AG10803 (cell line): ENCODE results near the gene YBX2.
"Not testable (repeated sequence)": the region's sequence is repeated elsewhere in the genome, so short reads cannot be mapped to it uniquely, and the experiment has no call there.

ENCODE experiments used
- DNase-seq: peaks from one replicate; pipeline ENCODE4 v3.0.0; 2010; ENCODE audit warnings: low read depth
- H3K4me3 ChIP-seq: 2 replicates; pipeline ENCODE4 v1.5.1; 2011; ENCODE audit warnings: mild to moderate bottlenecking, low read length, control low read depth
- TF ChIP-seq, protein P1 (sequence below): conservative IDR thresholded peaks from 2 replicates; pipeline ENCODE4 v1.5.1; 2011; ENCODE audit warnings: mild to moderate bottlenecking, low read length, control low read depth, inconsistent platforms

The YBX2 gene

DNA sequence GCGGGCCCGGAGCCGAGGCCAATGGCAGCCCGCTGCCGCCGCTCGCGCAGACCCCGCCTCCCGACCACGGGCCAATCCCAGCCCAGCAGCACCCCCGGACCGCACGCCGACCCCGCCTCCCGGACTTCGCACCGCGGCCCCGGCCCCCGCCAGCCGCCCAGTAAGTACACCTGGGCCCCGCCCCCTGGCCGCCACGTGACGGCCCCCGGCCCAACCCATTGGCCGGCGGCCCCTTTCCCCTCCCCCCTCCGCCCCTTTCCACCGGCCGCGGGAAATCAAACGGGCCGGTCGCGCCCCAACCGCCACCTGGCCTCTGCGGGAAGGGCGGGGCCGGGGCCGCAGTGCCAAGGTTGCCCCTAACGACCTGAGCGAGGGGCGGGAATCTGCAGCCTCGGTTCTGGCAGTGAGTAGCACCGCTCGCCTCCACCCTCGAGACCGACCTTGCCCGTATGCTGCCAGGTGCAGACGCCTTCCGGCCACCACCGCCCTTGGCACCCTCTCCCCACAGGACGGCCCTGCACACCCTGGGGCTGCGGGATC is at the start of gene YBX2:
TSS of gene YBX2 (minus strand) at position 26 of the 540 bp plus-strand sequence. CDS start 139 bp downstream, outside the sequence.
- TF ChIP-seq, protein P1, sequence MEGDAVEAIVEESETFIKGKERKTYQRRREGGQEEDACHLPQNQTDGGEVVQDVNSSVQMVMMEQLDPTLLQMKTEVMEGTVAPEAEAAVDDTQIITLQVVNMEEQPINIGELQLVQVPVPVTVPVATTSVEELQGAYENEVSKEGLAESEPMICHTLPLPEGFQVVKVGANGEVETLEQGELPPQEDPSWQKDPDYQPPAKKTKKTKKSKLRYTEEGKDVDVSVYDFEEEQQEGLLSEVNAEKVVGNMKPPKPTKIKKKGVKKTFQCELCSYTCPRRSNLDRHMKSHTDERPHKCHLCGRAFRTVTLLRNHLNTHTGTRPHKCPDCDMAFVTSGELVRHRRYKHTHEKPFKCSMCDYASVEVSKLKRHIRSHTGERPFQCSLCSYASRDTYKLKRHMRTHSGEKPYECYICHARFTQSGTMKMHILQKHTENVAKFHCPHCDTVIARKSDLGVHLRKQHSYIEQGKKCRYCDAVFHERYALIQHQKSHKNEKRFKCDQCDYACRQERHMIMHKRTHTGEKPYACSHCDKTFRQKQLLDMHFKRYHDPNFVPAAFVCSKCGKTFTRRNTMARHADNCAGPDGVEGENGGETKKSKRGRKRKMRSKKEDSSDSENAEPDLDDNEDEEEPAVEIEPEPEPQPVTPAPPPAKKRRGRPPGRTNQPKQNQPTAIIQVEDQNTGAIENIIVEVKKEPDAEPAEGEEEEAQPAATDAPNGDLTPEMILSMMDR, result no peak
- no peak for DNase-seq
- no peak within 1 kb of the TSS for H3K4me3 ChIP-seq

DNA sequence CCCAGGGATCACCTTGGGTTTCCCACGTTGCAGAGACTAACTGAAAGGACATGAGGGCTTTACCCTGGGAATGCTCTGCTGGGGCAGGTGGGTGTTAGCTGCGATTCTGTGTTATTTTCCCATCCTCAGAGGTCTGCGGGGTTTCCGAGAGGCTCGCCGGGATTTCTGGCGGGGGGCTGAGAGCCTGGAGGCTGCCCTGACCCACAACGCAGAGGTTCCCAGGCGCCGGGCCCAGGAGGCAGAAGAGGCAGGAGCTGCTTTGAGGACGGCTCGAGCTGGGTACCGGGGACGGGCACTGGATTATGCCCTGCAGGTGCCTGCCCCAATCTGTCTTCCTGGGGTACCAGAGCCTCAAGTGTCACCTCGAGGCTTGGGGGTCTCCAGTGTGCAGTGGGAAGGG is 48.8 kb upstream of the YBX2 start:
- H3K4me3 ChIP-seq, result no peak overlapping the region
- no peak for DNase-seq
- TF ChIP-seq, protein P1, result no peak

DNA sequence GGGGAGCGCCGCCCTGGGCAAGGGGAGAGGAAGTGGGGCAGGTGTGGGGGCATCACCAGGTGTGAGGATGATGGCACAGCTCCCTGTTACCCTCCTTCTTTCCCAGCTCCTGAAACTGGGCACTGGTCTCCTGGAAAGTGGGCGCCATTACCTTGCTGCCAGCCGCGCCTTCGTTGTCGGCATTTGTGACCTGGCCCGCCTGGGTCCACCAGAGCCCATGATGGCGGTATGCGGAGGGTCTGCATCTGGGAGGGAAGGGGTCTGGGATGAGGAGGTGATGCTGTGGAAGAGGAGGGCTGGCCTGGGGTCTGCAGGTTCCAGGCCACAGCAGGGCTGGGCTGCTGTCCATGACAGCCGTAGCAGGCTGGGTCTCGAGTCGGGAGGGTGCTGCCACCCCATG is 47.4 kb upstream of the YBX2 start:
- DNase-seq, result no peak
- TF ChIP-seq, protein P1, result no peak
- H3K4me3 ChIP-seq, result no peak overlapping the region

DNA sequence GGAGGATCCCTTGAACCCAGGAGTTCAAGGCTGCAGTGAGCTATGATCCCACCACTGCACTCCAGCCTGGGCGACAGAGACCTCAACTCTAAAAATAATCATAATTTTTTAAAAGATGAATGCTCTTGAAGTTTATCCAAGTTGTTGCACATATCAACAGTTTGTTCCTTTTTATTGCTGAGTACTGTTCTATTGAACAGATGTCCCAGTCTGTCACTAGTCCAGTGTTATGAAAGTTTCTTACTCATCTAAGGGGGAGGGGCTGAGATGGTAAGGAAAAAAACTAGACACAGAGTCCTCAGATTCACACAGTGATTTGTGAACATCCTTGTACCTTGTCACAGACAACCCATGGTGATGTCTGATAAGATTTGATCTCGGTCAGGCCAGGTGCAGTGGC is 45.7 kb upstream of the YBX2 start:
- peak; percentile 50 for DNase-seq
- TF ChIP-seq, protein P1, result no peak

DNA sequence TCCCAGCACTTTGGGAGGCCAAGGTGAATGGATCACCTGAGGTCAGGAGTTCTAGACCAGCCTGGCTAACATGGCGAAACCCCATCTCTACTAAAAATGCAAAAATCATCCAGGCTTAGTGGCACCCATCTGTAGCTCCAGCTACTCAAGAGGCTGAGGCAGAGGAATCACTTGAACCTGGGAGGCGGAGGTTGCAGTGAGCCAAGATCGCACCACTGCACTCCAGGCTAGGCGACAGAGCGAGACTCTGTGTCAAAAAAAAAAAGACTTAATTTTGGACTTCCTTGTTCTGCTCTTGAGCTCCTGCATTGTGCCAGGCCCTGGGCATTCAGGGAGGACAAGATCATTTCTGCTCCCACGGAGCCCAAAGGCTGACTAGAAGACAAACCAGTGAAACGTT is 43.2 kb upstream of the YBX2 start:
- H3K4me3 ChIP-seq, DNase-seq: not testable (repeated sequence)

More for the DNA sequence above, 45.7 kb upstream of the YBX2 start:
- no peak overlapping the region for H3K4me3 ChIP-seq

DNA sequence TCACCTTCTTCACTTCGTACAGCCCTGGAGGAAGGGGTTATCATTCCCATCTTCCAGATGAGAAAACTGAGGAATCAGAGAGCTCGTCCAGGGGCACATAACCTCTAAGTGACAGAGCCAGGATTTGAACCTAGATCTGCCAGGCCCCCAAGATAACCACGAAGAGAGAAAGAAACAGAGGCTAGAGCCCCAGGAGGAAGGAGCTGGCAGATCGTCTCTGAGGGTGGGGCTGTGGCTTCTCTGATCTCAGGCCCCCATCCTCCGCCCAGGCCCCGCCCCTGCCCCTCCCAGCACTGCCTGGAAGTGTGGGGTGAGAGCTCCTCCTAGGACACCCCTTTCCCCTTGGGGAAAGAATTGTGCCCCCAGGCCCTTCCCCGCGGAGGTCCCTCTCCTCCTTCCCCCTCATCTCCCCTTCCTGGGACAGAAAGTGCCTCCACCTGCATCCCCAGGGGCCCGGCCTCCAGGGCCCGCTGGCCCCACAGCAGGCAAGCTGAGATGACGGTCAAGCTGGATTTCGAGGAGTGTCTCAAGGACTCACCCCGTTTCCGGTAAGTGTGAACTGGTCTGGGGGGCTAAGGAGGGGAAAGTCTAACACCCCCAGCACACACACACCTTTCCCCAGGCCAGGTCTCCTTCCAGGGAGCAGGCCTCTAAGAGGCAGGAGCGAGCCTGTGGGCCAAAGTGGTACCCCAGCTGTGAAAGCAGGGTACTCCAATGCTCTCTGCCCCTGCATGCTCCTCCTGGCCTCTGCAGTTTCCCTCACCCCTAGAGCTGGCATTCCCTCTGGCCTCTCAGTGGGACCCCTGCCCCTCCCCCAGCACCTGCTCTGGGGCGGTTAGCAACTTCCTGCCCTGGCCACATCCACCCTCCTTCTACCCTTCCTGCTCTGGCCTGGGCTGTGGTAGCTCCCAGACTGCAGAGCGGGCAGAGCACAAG is 42.1 kb upstream of the YBX2 start, which contains the start of gene ACAP1:
TSS of gene ACAP1 (plus strand) at position 290 of the 936 bp plus-strand sequence. CDS start at position 496, 206 bp downstream.
- TF ChIP-seq, protein P1, result no peak
- no peak for DNase-seq
- no peak within 1 kb of the TSS for H3K4me3 ChIP-seq

DNA sequence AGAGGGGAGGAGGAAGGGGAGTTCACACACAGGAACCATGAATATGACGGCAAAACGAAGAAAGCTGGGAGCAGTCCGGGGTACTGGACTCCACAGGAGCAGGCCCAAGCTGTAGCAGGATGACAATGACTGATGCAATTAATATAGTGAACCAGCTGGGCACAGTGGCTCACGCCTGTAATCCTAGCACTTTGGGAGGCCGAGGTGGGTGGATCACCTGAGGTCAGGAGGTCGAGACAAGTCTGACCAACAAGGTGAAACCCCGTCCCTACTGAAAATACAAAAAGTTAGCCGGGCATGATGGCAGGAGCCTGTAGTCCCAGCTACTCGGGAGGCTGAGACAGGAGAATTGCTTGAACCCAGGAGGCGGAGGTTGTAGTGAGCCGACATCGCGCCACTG is 41.3 kb upstream of the YBX2 start:
- H3K4me3 ChIP-seq, DNase-seq: not testable (repeated sequence)

DNA sequence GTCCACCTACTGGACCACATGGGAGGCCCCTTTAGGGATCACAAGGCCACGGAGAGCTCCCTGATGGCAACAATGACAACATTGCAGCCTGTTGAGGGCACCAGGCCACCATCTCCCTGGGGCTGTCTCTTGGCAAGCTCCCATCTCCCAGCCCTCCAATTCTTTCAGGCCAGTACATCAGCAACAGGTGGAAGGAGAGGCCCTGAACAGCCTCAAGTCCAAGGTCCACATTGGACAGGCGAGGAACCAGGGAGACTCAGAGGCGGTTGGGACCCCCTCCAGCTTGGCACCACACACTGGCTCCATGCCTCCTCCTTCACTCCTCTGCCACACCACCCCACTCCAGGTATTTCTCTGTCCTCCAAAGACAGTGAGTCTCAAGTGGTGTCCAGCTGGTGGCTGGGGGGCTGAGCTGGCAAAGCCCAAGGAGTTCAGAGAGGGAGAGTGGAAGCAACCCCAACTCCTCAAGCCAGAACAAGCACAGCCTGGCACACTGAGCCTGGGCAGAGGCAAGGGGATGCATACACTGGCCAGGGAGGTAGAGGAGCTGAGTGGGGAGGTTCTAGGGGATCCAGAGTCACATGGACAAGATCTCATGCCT is 40.6 kb upstream of the YBX2 start:
- H3K4me3 ChIP-seq, result no peak overlapping the region
- TF ChIP-seq, protein P1, result no peak
- DNase-seq, result no peak

DNA sequence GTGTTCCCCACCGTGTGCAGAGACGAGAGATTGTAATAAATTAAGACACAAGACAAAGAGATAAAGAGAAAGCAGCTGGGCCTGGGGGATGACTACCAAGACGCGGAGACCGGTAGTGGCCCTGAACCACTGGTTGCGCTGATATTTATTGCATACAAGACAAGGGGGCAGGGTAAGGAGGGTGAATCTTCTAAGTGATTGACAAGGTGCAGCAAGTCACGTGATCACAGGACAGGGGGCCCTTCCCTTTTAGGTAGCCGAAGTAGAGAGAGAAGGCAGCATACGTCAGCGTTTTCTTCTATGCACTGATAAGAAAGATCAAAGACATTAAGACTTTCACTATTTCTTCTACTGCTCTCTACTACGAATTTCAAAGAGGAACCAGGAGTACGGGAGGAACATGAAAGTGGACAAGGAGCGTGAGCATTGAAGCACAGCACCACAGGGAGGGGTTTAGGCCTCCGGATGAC is 38.2 kb upstream of the YBX2 start:
- not testable (repeated sequence) for DNase-seq, H3K4me3 ChIP-seq
